ENCODE results near the gene ZSWIM3.

ZSWIM3 gene

DNA sequence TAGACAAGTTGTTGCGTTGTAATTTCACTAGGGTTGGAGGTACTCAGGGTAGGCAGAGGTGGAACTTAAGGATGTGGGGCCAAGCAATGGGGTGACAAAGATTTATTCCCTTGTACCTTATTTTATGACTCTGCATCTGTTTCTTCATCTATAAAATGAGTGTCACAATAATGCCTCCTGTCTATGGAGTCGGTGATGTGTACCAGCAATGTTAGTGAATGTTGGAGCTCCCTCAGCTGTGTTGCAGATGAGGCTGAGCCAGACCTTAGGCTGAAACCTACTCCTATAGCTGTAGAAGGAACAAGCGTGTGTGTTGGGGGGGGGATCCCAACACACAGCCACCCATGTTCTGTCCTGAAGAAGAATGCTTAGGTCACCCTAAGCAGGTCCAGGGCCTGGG is 40.5 kb upstream of the ZSWIM3 start:
- H3K4me3 ChIP-seq (replicated peaks; ENCODE audit: low read depth, low read length), result no peak overlapping the region
- DNase-seq (ENCODE audit: low read depth), result no peak
- TF ChIP-seq, protein P1, sequence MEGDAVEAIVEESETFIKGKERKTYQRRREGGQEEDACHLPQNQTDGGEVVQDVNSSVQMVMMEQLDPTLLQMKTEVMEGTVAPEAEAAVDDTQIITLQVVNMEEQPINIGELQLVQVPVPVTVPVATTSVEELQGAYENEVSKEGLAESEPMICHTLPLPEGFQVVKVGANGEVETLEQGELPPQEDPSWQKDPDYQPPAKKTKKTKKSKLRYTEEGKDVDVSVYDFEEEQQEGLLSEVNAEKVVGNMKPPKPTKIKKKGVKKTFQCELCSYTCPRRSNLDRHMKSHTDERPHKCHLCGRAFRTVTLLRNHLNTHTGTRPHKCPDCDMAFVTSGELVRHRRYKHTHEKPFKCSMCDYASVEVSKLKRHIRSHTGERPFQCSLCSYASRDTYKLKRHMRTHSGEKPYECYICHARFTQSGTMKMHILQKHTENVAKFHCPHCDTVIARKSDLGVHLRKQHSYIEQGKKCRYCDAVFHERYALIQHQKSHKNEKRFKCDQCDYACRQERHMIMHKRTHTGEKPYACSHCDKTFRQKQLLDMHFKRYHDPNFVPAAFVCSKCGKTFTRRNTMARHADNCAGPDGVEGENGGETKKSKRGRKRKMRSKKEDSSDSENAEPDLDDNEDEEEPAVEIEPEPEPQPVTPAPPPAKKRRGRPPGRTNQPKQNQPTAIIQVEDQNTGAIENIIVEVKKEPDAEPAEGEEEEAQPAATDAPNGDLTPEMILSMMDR (IDR thresholded peaks at IDR 0.05; ENCODE audit: low read length, missing control alignments), result no peak

DNA sequence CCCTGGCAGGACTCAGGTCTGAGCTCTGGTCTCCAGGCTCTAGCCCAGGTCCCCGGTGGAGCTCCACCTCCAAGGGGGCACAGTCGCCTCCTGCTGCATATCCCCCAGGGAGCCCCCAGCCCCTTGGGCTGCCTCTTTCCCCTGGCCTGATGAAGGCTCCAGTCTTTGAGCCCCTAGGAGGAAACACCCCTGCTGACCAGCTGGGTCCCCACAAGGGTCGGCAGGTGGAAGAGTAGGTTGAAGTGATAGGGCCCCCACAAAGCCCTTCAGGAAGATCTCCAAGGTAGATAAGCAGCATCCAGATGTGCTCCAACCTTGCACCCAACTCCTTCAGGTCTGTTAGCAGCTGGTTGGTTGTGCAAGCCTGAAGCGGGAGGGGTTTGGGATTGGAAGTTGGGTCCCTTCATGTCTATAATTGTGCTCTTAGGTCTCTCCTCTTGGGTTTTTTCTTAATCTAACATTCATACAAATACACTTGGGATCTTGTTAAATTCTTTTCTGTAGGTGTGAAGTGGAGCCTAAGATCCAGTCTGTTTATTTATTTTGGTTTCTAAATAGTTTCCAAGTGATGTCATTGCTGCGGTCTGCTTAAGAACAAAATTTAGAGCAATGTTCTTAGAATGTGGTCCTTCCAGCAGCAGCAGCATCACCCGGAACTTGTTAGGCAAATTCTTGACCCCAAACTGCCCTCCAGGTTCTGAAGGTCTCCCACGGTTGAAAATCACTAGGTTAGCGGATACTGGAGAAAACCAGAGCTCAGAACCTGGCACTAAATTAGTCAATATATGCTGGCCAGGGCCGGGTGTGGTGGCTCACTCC is 39.8 kb upstream of the ZSWIM3 start:
- peak; percentile 66 for DNase-seq (ENCODE audit: low read depth)
- TF ChIP-seq, protein P1 (IDR thresholded peaks at IDR 0.05; ENCODE audit: low read length, missing control alignments), result no peak
- no peak overlapping the region for H3K4me3 ChIP-seq (replicated peaks; ENCODE audit: low read depth, low read length)

DNA sequence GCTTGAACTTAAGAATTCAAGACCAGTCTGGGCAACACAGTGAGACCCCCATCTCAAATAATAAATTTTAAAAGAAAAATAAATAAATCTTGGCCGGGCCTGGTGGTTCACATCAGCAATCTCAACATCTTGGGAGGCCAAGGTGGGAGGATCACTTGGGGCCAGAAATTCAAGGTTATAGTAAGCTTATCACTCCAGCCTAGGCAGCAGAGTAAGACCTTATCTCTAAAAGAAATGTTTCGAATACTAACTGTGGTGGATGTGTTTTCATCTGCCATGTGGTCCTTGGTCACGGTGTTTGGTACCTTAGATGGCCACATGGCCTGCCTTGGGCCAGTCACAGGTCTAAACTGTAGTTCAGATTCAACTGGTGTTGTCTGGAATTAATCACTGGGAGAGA is 39.2 kb upstream of the ZSWIM3 start:
- H3K4me3 ChIP-seq (replicated peaks; ENCODE audit: low read depth, low read length), result no peak overlapping the region
- DNase-seq (ENCODE audit: low read depth), result no peak
- TF ChIP-seq, protein P1 (IDR thresholded peaks at IDR 0.05; ENCODE audit: low read length, missing control alignments), result no peak

DNA sequence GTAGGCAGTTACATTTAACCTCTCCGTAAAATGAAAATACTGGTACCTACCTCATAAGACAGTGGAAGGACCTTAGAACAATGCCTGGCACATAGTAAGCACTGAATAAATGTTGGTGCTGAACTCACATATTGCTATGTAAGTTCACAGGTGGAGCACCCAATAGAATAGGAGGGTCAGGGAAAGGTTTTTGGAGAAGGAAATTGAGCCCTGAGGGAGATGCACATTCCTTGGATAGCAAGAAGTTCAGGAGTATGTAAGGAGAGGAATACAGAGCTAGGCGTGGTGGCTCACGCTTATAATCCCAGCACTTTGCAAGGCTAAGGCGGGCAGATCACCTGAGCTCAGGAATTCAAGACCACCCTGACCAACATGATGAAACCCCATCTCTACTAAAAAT is 37.9 kb upstream of the ZSWIM3 start:
- TF ChIP-seq, protein P1 (IDR thresholded peaks at IDR 0.05; ENCODE audit: low read length, missing control alignments), result no peak
- no peak overlapping the region for H3K4me3 ChIP-seq (replicated peaks; ENCODE audit: low read depth, low read length)
- no peak for DNase-seq (ENCODE audit: low read depth)

- TF ChIP-seq, protein P1 (IDR thresholded peaks at IDR 0.05; ENCODE audit: low read length, missing control alignments), result no peak
- DNase-seq (ENCODE audit: low read depth), result no peak
- no peak overlapping the region for H3K4me3 ChIP-seq (replicated peaks; ENCODE audit: low read depth, low read length)
These were observed 35.5 kb upstream of the ZSWIM3 start for GRCh38 chr20:45821947-45822346.

DNA sequence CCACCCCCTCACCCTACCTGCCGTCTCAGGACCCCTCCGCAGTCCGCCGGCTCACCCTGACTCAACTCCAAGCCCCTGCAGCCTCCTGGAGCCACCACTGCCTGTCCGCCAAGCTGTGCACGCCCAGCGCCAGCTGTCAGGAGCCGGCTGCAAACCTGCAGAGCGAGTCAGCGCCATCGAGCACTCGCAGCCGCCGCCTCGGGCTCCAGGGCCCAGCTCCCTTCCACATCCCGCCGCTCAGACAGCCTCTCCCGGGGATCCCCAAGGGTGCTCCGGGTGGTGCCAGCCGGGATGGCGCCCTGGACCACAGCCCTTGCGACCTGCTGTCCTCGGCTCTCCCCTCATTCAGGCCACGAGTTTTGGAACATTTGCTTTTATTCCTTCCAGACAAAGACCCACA is 34.6 kb upstream of the ZSWIM3 start:
- TF ChIP-seq, protein P1 (IDR thresholded peaks at IDR 0.05; ENCODE audit: low read length, missing control alignments), result no peak
- H3K4me3 ChIP-seq (replicated peaks; ENCODE audit: low read depth, low read length), result no peak overlapping the region
- DNase-seq (ENCODE audit: low read depth), result peak; percentile 16
